Measurements from ENCODE around the gene ZNF613. TPM values are rescaled to one million over a fixed set of nuclear protein-coding genes. Genes with fewer than 3 reads are reported as not detected.
"Not testable (repeated sequence)": the region's sequence is repeated elsewhere in the genome, so short reads cannot be mapped to it uniquely, and the experiment has no call there.

ZNF613 gene
- total and polyA plus RNA-seq, 2 of the 13 experiments (the other 11 are each of a cell fraction or from before 2014, with no cell fraction given): 3.6 to 8.3 TPM

GRCh38 chr19:51948975-51949374 is 21.7 kb downstream of the ZNF613 start:
- Histone ChIP-seq H3K4me3 (replicated peaks in 1 of 3; ENCODE audit: insufficient read depth in 1 of 3, low read depth in 2 of 3, low read length in 3 of 3) (no peak overlapping the region), H4K20me1 (ENCODE audit: insufficient read depth, low read length) (no peaks in the 10 kb centered on the region), H3K9ac (ENCODE audit: insufficient read depth, low read depth, low read length) (no peak overlapping the region), H3K9me3 (ENCODE audit: low read length) (peaks cover 79% of the 10 kb centered on the region), H3K27me3 (ENCODE audit: control insufficient read depth in 1 of 2, insufficient read depth in 2 of 2, low read length in 2 of 2) (no peaks in the 10 kb centered on the region), H3K79me2 (ENCODE audit: insufficient read depth, low read length) (no peaks in the 10 kb centered on the region), H3K27ac (ENCODE audit: extremely low read length, insufficient read depth, low read length) (no peak overlapping the region), H3K36me3 (replicated peaks in 1 of 2; ENCODE audit: control insufficient read depth in 1 of 2, insufficient read depth in 2 of 2, low read length in 2 of 2) (peaks cover 6 to 17% of the 10 kb centered on the region in 2 experiments; a peak in 4 of 5 replicates), H2AFZ (ENCODE audit: low read length) (no peak overlapping the region), H3K4me1 (ENCODE audit: insufficient read depth, low read length) (no peaks in the 10 kb centered on the region), H3K4me2 (ENCODE audit: low read depth, low read length) (no peak overlapping the region)
- intact Hi-C loops (cut with micrococcal nuclease; ENCODE audit: unreplicated experiment) (no loop called here), in situ Hi-C loops (cut with HindIII; ENCODE audit: extremely low pct_ligation_motif_present, low pct_unique_long_range_greater_than_20kb) (no loop called here)
- CTCF ChIA-PET (ENCODE audit: low intra/inter-chr PET ratio, low total read pairs): no interaction called here
- POLR2A ChIA-PET: no interaction called here
- DNase-seq (ENCODE audit: low spot score): no peak
- no peak for FAIRE-seq
- no peak for ATAC-seq
- WGBS (ENCODE audit: low lambda C conversion rate): 84% methylated on average over 25 of the region's 25 CpGs
- BruUV-seq (replicated peaks): no TSS peak
- TF ChIP-seq GATAD1 (CRISPR knock-in tag; IDR thresholded peaks at IDR 0.05) (no peak), ZFP90 (CRISPR knock-in tag; IDR thresholded peaks at IDR 0.05; ENCODE audit: borderline replicate concordance) (no peak), ZSCAN21 (CRISPR knock-in tag; IDR thresholded peaks at IDR 0.05; ENCODE audit: borderline replicate concordance) (no peak), ELF3 (CRISPR knock-in tag; IDR thresholded peaks at IDR 0.05) (no peak)

- POLR2A ChIA-PET; CTCF ChIA-PET (ENCODE audit: low intra/inter-chr PET ratio, low total read pairs); H3K79me2 ChIP-seq (ENCODE audit: insufficient read depth, low read length); H4K20me1 ChIP-seq (ENCODE audit: insufficient read depth, low read length); H3K27me3 ChIP-seq (ENCODE audit: control insufficient read depth in 1 of 2, insufficient read depth in 2 of 2, low read length in 2 of 2); H3K36me3 ChIP-seq (replicated peaks in 1 of 2; ENCODE audit: control insufficient read depth in 1 of 2, insufficient read depth in 2 of 2, low read length in 2 of 2); intact Hi-C loops (cut with micrococcal nuclease; ENCODE audit: unreplicated experiment); in situ Hi-C loops (cut with HindIII; ENCODE audit: extremely low pct_ligation_motif_present, low pct_unique_long_range_greater_than_20kb); BruUV-seq (replicated peaks); H3K4me3 ChIP-seq (replicated peaks in 1 of 3; ENCODE audit: insufficient read depth in 1 of 3, low read depth in 2 of 3, low read length in 3 of 3); ATAC-seq; H3K9ac ChIP-seq (ENCODE audit: insufficient read depth, low read depth, low read length); H3K9me3 ChIP-seq (ENCODE audit: low read length); TF ChIP-seq SOX6 (IDR thresholded peaks at IDR 0.05): not testable (repeated sequence)
- Histone ChIP-seq H3K4me2 (ENCODE audit: low read depth, low read length) (peak overlapping the region; percentile 37), H3K4me1 (ENCODE audit: insufficient read depth, low read length) (peaks cover 59% of the 10 kb centered on the region), H2AFZ (ENCODE audit: low read length) (peak overlapping the region; percentile 23), H3K27ac (ENCODE audit: extremely low read length, insufficient read depth, low read length) (peak overlapping the region; percentile 57)
- 21% methylated on average over 4 of the region's 4 CpGs for WGBS (ENCODE audit: low lambda C conversion rate)
- peak; percentile 39 for FAIRE-seq
- DNase-seq (ENCODE audit: low spot score): peak; percentile 33
- TF ChIP-seq ZFX (CRISPR knock-in tag; IDR thresholded peaks at IDR 0.05; ENCODE audit: low read depth): peak; percentile 29; the same call in 1 of the 2 replicates
- TF ChIP-seq HMGXB4 (CRISPR knock-in tag; IDR thresholded peaks at IDR 0.05; ENCODE audit: borderline replicate concordance in 1 of 2, low read depth in 1 of 2): peak in 1 of 2 experiments; percentile 28; a peak in 1 of 4 replicates
- TF ChIP-seq ARID5B (CRISPR knock-in tag; IDR thresholded peaks at IDR 0.05): peak; percentile 72
- peak; percentile 28; the same call in 1 of the 2 replicates for TF ChIP-seq SALL1 (CRISPR knock-in tag; IDR thresholded peaks at IDR 0.05)
- TF ChIP-seq ZNF761 (CRISPR knock-in tag; conservative IDR thresholded peaks at IDR 0.05): 0 out of 2 replicates have a peak, but pooled peaks have one; percentile 45
- TF ChIP-seq FOXA3 (CRISPR knock-in tag; IDR thresholded peaks at IDR 0.05): peak; percentile 64
- TF ChIP-seq POGZ (CRISPR knock-in tag; IDR thresholded peaks at IDR 0.05): peak; percentile 36; the same call in 1 of the 2 replicates
- TF ChIP-seq SOX5 (CRISPR knock-in tag; IDR thresholded peaks at IDR 0.05; ENCODE audit: borderline replicate concordance): peak; percentile 75
- peak; percentile 63 for TF ChIP-seq SOX6 (CRISPR knock-in tag; IDR thresholded peaks at IDR 0.05)
Measured at GRCh38 chr19:51957846-51958245, 30.6 kb downstream of the ZNF613 start.
